ENCODE results near the gene TEC. TPM values are rescaled to one million over a fixed set of nuclear protein-coding genes. Genes with fewer than 3 reads are reported as not detected.

TEC gene
- total and polyA plus RNA-seq, 9 of the 15 experiments (the other 6 are each of a cell fraction or from before 2014, with no cell fraction given), result 5.3 to 14.7 (median 8.8) TPM

DNA sequence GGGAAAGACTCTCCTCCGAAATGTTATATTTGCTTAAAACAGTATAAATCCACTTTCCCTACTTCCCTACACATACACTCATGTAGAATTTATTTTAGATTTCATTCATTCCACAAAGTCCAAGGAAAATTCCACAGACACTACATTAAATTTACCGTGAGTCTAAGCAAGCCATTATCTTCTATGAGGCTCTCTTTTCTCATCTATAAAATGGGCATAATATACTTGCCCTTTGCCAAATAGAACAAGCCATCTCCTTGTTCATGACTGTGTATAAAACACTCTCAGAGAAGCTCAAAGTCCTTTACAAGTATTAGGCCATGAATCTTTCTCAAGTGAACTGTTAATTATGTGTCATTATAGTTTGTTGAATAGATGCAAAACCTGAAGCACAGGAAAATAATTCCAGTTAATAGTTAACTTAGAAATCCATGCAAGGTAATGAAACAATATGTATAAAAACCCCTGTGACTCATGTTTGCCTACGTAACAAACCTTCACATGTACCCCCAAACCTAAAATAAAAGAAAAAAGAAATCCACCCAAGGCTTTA lies 10.7 kb downstream of the TEC start:
- no peak for FAIRE-seq

GRCh38 chr4:48255959-48256342 lies 13.7 kb downstream of the TEC start:
- no peak overlapping the region for H2AFZ ChIP-seq (ENCODE audit: low read depth, low read length)
- ATAC-seq, result peak; percentile 32
- POLR2A ChIA-PET, result interaction anchor here (0.7 to 1.5 kb wide), 3 partner anchors 9 to 126 kb away, joined by 3 to 4 read pairs (median 4); no protein-coding TSS in a partner anchor
- peak overlapping the region; percentile 72; the same call in 1 of the 2 replicates for H3K4me2 ChIP-seq (ENCODE audit: insufficient read depth, low read length)
- H3K9me3 ChIP-seq (replicated peaks; ENCODE audit: control insufficient read depth, insufficient read depth, low read depth, low read length), result no peaks in the 10 kb centered on the region
- peaks cover 18 to 33% of the 10 kb centered on the region in 2 experiments; a peak in 4 of 5 replicates for H3K4me1 ChIP-seq (replicated peaks in 1 of 2; ENCODE audit: control insufficient read depth in 2 of 2, insufficient read depth in 2 of 2, low read length in 2 of 2)
- H3K4me3 ChIP-seq, result no peak overlapping the region
- peaks cover 88% of the 10 kb centered on the region for H3K79me2 ChIP-seq (ENCODE audit: control insufficient read depth, insufficient read depth, low read length)
- no peaks in the 10 kb centered on the region for H3K9me1 ChIP-seq (ENCODE audit: control insufficient read depth, insufficient read depth, low read length)
- no peak for FAIRE-seq
- BruUV-seq (replicated peaks), result no TSS peak
- intact Hi-C loops (cut with micrococcal nuclease), result no loop called here
- in situ Hi-C loops (cut with MboI), result no loop called here
- H3K27me3 ChIP-seq (ENCODE audit: control insufficient read depth in 2 of 2, insufficient read depth in 2 of 2, low read length in 2 of 2), result no peaks in the 10 kb centered on the region
- no peak for DNase-seq (ENCODE audit: extremely low read depth in 1 of 4, low spot score in 3 of 4)
- peak overlapping the region in 1 of 2 experiments; percentile 47; a peak in 1 of 4 replicates for H3K9ac ChIP-seq (ENCODE audit: insufficient read depth in 1 of 2, low read depth in 2 of 2, low read length in 2 of 2)
- peak; percentile 78; the same call in 1 of the 2 replicates for TF ChIP-seq ZSCAN32 (CRISPR knock-in tag; IDR thresholded peaks at IDR 0.05)
- TF ChIP-seq ZBED1 (IDR thresholded peaks at IDR 0.05), result no peak
- 81% methylated on average over 4 of the region's 4 CpGs for WGBS (ENCODE audit: insufficient coverage, low coverage, missing lambda C conversion rate)
- peak overlapping the region; percentile 65 for H3K27ac ChIP-seq (ENCODE audit: extremely low read depth, low read depth, low read length)
- CTCF ChIA-PET (ENCODE audit: low intra/inter-chr PET ratio), result no interaction called here
- no peaks in the 10 kb centered on the region for H3K36me3 ChIP-seq (ENCODE audit: control insufficient read depth, insufficient read depth, low read length)
- no peaks in the 10 kb centered on the region for H4K20me1 ChIP-seq (replicated peaks; ENCODE audit: control insufficient read depth, insufficient read depth, low read length)

More for the DNA sequence above, 10.7 kb downstream of the TEC start:
- H3K27me3 ChIP-seq (ENCODE audit: control insufficient read depth in 2 of 2, insufficient read depth in 2 of 2, low read length in 2 of 2), result no peaks in the 10 kb centered on the region
- peaks cover 85% of the 10 kb centered on the region for H3K79me2 ChIP-seq (ENCODE audit: control insufficient read depth, insufficient read depth, low read length)
- no peaks in the 10 kb centered on the region; the same call in 2 of the 3 replicates for H3K36me3 ChIP-seq (ENCODE audit: control insufficient read depth, insufficient read depth, low read length)
- 91% methylated on average over 3 of the region's 3 CpGs for WGBS (ENCODE audit: insufficient coverage, low coverage, missing lambda C conversion rate)
- H3K27ac ChIP-seq (ENCODE audit: extremely low read depth, low read depth, low read length), result no peak overlapping the region
- in situ Hi-C loops (cut with MboI), result no loop called here
- ChIA-PET CTCF (ENCODE audit: low intra/inter-chr PET ratio) (no interaction called here), POLR2A (interaction anchor here (1.7 kb wide), 1 partner anchor 9 kb away, joined by 5 read pairs; no protein-coding TSS in a partner anchor)
- no peak overlapping the region for H3K4me3 ChIP-seq
- H3K4me1 ChIP-seq (replicated peaks in 1 of 2; ENCODE audit: control insufficient read depth in 2 of 2, insufficient read depth in 2 of 2, low read length in 2 of 2), result peaks cover 17 to 23% of the 10 kb centered on the region in 2 experiments; a peak in 4 of 5 replicates
- no peaks in the 10 kb centered on the region for H3K9me1 ChIP-seq (ENCODE audit: control insufficient read depth, insufficient read depth, low read length)
- H4K20me1 ChIP-seq (replicated peaks; ENCODE audit: control insufficient read depth, insufficient read depth, low read length), result no peaks in the 10 kb centered on the region
- no peak overlapping the region for H3K4me2 ChIP-seq (ENCODE audit: insufficient read depth, low read length)
- DNase-seq (ENCODE audit: extremely low read depth in 1 of 4, low spot score in 3 of 4) (no peak), ATAC-seq (no peak)
- no TSS peak for BruUV-seq (replicated peaks)
- no peak overlapping the region for H2AFZ ChIP-seq (ENCODE audit: low read depth, low read length)
- no peak overlapping the region for H3K9ac ChIP-seq (ENCODE audit: insufficient read depth in 1 of 2, low read depth in 2 of 2, low read length in 2 of 2)
- TF ChIP-seq ZNF778 (CRISPR knock-in tag; IDR thresholded peaks at IDR 0.05) (no peak), RBM25 (IDR thresholded peaks at IDR 0.05; ENCODE audit: low read depth, low read length, severe bottlenecking) (peak; percentile 75)
- intact Hi-C loops (cut with micrococcal nuclease), result no loop called here
- no peaks in the 10 kb centered on the region for H3K9me3 ChIP-seq (replicated peaks; ENCODE audit: control insufficient read depth, insufficient read depth, low read depth, low read length)

Measured in K562 (cell line).